ENCODE results near the gene TBATA.

The TBATA gene

DNA sequence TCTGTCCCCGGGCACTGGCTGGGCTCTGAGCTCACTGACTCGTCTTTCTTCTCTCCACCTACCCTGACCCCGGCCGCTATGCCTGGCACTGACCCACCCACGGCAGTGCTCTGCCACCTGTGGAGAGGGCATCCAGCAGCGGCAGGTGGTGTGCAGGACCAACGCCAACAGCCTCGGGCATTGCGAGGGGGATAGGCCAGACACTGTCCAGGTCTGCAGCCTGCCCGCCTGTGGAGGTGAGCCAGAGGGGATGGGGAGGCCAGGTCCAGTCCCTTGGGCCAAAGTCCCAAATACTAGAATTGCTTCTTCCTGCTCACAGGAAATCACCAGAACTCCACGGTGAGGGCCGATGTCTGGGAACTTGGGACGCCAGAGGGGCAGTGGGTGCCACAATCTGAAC is 27.3 kb downstream of the TBATA start:
- no peak for TF ChIP-seq ZFX (IDR thresholded peaks at IDR 0.05)
- TF ChIP-seq, protein P1, sequence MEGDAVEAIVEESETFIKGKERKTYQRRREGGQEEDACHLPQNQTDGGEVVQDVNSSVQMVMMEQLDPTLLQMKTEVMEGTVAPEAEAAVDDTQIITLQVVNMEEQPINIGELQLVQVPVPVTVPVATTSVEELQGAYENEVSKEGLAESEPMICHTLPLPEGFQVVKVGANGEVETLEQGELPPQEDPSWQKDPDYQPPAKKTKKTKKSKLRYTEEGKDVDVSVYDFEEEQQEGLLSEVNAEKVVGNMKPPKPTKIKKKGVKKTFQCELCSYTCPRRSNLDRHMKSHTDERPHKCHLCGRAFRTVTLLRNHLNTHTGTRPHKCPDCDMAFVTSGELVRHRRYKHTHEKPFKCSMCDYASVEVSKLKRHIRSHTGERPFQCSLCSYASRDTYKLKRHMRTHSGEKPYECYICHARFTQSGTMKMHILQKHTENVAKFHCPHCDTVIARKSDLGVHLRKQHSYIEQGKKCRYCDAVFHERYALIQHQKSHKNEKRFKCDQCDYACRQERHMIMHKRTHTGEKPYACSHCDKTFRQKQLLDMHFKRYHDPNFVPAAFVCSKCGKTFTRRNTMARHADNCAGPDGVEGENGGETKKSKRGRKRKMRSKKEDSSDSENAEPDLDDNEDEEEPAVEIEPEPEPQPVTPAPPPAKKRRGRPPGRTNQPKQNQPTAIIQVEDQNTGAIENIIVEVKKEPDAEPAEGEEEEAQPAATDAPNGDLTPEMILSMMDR (conservative IDR thresholded peaks at IDR 0.05), result no peak
- H3K27ac ChIP-seq, result no peak overlapping the region

DNA sequence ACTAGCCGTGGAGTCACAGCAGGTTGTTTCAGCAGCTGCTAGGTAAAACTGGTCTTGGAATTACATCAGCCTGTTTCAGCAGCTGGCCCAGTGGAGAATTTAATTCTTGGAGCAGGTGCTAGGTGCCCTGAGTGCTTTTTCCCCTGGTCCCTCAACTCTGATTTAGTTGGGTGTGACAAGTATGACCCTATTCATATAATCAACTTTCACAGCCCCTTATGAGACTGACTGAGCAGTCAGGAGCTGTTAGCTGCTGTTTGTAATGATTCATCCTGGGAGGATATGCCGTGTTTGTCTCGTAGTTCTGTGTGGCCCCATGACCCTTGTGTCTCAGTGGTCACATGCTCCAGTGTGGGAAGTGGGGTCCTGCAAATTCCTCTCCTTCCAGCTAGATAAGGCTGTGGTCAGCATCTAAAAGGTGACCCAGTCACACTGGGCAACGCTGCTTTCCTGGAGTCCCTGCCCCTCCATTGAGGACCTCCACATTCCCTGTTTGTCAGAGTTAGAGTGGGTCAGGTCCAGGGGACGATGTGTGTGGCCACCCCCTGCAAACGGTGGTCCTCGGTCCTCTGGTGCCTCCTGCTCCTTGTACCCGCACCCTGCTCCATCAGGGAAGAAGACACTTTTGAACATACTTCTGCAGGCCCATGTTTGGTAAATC is 28.3 kb downstream of the TBATA start:
- no peak overlapping the region for H3K27ac ChIP-seq
- TF ChIP-seq, protein P1 (conservative IDR thresholded peaks at IDR 0.05), result no peak
- no peak for TF ChIP-seq ZFX (IDR thresholded peaks at IDR 0.05)

DNA sequence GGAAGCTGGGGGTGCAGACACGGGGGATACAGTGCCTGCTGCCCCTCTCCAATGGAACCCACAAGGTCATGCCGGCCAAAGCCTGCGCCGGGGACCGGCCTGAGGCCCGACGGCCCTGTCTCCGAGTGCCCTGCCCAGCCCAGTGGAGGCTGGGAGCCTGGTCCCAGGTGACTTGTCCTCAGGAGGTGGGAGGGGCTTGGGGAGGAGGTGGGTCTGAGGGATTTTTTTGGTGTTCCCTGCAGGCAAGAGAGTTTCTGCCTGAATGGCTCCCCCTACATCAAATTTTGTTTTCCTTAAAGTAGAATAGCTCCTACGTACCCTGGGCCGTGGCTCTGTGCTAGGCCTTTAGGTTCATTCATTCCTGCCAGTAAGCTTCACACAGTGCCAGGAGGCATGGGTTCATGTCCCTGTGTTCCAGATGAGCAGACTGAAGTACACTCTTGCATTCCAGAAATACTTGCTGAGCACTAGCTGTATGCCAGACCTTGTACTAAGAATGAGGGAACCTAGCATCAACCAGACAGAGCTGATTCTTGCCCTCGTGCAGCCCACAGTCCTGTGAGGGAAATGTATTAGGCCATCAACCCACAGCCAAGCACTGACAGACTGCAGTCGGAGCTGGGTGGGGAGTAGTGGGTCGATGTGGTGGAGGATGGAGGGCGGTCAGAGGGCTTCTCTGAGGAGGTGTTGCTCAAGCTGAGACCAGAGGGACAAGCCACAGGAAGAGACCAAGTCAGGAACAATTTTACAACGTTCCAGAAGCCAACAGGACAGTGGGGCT is 31.1 kb downstream of the TBATA start:
- H3K27ac ChIP-seq, result no peak overlapping the region
- TF ChIP-seq, protein P1 (conservative IDR thresholded peaks at IDR 0.05), result no peak
- TF ChIP-seq ZFX (IDR thresholded peaks at IDR 0.05), result no peak

DNA sequence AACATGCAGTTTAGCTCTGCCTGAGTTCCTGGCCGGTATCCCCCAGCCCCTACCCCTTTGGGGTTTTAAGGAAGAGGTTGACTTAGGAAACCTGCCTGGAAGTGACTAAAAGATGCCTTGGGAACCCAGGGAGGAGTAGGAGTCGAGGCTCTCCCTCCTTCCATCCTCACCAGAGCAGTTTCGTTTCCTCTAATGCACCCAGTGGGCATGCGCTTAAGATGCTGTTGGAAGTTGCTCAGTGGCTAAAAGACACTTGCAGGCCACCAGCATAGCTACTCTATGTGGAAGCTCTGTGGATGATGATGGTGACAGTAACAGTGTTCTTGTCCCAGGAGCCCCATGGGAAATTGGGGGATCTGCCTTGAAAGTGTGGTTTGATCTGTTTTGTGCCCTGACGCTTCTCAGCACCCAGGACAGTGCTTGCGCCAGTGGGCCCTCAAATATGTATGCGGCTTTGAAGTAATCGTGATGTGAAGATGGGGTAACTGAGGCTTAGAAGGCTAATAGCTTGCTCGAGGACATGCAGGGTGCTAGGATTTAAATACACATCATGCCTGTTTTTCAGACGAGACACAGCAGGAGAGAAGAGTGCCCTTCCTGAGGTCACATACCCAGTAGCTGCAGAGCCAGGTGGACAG is 32.0 kb downstream of the TBATA start:
- no peak for TF ChIP-seq ZFX (IDR thresholded peaks at IDR 0.05)
- TF ChIP-seq, protein P1 (conservative IDR thresholded peaks at IDR 0.05), result no peak
- H3K27ac ChIP-seq, result no peak overlapping the region

DNA sequence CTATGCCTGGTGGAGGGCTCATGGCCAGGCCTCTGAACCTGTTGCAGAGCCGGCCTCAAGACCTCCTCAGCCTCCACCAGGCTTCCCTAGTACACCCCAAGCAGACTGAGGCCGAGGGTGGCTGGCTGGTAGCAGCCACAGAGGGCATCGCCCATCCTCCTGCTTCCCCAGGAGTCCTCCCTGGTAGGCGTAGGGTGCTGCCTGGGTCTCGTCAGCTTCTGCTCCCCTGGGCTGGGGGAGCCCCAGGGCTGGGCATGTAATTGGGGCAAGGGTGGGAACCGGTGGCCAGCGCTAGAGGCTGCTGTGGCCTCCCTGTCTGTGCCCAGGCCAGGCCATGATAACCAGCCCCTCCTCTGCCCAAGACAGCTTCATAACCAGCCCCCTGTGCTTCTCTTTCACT is 32.6 kb downstream of the TBATA start:
- no peak for TF ChIP-seq ZFX (IDR thresholded peaks at IDR 0.05)

DNA sequence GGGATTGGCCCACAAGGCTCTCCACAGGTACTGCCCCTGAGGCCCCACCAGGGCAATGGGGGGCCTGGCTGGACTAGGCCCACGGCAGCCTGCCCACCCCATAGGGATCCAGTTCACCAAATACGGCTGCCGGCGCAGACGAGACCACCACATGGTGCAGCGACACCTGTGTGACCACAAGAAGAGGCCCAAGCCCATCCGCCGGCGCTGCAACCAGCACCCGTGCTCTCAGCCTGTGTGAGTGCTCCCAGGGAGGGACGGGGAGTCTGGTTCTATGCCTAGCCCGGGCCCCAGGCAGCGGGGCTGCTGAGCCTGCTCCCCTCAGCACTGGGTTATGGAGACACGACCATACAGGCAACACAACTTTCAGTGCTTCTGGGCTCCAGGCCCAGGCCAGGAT is 33.2 kb downstream of the TBATA start:
- TF ChIP-seq, protein P1 (conservative IDR thresholded peaks at IDR 0.05), result no peak
- TF ChIP-seq ZFX (IDR thresholded peaks at IDR 0.05), result no peak
- no peak overlapping the region for H3K27ac ChIP-seq

More for the DNA sequence above, 32.6 kb downstream of the TBATA start:
- H3K27ac ChIP-seq, result no peak overlapping the region

DNA sequence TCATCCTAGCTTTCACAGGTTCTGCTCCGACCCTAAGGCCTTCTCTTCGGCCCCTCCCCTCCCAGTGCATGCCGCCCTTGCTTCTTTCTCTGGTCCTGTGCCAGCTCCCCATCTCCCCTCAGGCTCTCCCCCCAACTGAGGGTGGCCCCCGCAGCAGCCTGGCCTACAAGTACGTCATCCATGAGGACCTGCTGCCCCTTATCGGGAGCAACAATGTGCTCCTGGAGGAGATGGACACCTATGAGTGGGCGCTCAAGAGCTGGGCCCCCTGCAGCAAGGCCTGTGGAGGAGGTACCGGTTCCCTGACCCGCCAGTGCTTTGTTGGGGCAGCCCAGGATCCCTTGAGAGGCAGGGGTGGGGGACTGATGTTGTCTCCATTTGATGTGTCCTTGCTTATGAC is 33.8 kb downstream of the TBATA start:
- no peak overlapping the region for H3K27ac ChIP-seq
- TF ChIP-seq, protein P1 (conservative IDR thresholded peaks at IDR 0.05), result no peak
- no peak for TF ChIP-seq ZFX (IDR thresholded peaks at IDR 0.05)

All from C4-2B (cell line).